ENCODE data around the gene AHDC1. TPM values are rescaled to one million over a fixed set of nuclear protein-coding genes. Genes with fewer than 3 reads are reported as not detected.

The AHDC1 gene
- total and polyA plus RNA-seq, 2 of the 13 experiments (the other 11 are each of a cell fraction or from before 2014, with no cell fraction given), result 1.0 to 2.7 TPM

DNA sequence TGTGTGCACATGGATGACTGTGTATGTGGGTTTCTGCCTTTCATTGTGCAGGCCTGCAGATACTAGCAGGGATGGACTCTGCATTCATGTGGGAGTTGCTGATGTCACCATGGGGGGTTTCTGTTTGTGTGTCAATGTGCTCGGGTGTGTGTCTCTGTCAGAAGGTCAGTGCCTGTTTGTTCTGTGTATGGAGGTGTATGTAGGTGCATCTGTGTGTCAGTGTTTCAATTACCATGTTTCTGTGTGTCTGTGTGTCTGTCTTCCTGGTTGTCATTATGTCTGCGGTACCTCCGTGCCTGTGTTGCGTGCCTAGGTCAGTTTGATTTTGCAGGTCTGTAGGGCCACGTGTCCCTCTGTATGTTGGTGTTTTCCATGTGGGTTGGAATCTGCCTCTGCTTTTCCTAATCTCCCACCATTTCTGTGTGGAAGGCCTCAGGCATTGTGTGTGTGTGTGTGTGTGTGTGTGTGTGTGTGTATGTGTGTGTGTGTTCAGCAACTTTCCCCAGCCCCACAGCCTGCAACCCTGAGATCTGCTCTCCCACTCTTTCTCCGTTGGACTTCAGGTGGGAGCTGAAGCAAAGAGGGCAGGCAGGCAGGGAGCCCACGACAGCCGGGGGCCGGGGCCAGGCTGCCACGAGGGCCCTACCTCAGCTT lies 77.2 kb downstream of the AHDC1 start (continued):
- TF ChIP-seq, protein P1, sequence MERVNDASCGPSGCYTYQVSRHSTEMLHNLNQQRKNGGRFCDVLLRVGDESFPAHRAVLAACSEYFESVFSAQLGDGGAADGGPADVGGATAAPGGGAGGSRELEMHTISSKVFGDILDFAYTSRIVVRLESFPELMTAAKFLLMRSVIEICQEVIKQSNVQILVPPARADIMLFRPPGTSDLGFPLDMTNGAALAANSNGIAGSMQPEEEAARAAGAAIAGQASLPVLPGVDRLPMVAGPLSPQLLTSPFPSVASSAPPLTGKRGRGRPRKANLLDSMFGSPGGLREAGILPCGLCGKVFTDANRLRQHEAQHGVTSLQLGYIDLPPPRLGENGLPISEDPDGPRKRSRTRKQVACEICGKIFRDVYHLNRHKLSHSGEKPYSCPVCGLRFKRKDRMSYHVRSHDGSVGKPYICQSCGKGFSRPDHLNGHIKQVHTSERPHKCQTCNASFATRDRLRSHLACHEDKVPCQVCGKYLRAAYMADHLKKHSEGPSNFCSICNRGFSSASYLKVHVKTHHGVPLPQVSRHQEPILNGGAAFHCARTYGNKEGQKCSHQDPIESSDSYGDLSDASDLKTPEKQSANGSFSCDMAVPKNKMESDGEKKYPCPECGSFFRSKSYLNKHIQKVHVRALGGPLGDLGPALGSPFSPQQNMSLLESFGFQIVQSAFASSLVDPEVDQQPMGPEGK (CRISPR knock-in tag; IDR thresholded peaks at IDR 0.05), result no peak
- TF ChIP-seq TAF1 (CRISPR knock-in tag; IDR thresholded peaks at IDR 0.05), result no peak
- no peak for TF ChIP-seq BCL6 (CRISPR knock-in tag; IDR thresholded peaks at IDR 0.05)
- TF ChIP-seq, protein P2, sequence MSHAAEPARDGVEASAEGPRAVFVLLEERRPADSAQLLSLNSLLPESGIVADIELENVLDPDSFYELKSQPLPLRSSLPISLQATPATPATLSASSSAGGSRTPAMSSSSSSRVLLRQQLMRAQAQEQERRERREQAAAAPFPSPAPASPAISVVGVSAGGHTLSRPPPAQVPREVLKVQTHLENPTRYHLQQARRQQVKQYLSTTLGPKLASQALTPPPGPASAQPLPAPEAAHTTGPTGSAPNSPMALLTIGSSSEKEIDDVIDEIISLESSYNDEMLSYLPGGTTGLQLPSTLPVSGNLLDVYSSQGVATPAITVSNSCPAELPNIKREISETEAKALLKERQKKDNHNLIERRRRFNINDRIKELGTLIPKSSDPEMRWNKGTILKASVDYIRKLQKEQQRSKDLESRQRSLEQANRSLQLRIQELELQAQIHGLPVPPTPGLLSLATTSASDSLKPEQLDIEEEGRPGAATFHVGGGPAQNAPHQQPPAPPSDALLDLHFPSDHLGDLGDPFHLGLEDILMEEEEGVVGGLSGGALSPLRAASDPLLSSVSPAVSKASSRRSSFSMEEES (CRISPR knock-in tag; IDR thresholded peaks at IDR 0.05), result no peak
- peak; percentile 30; the same call in 1 of the 2 replicates for TF ChIP-seq SPEN (CRISPR knock-in tag; IDR thresholded peaks at IDR 0.05; ENCODE audit: low read depth)
- no peak for TF ChIP-seq RFX5 (IDR thresholded peaks at IDR 0.05; ENCODE audit: low read depth, low read length)
- no peak for TF ChIP-seq ZSCAN30 (CRISPR knock-in tag; IDR thresholded peaks at IDR 0.05)
- TF ChIP-seq SRSF4 (IDR thresholded peaks at IDR 0.05; ENCODE audit: low read depth, low read length, poor library complexity, severe bottlenecking), result no peak
- TF ChIP-seq, protein P3, sequence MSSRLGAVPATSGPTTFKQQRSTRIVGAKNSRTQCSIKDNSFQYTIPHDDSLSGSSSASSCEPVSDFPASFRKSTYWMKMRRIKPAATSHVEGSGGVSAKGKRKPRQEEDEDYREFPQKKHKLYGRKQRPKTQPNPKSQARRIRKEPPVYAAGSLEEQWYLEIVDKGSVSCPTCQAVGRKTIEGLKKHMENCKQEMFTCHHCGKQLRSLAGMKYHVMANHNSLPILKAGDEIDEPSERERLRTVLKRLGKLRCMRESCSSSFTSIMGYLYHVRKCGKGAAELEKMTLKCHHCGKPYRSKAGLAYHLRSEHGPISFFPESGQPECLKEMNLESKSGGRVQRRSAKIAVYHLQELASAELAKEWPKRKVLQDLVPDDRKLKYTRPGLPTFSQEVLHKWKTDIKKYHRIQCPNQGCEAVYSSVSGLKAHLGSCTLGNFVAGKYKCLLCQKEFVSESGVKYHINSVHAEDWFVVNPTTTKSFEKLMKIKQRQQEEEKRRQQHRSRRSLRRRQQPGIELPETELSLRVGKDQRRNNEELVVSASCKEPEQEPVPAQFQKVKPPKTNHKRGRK (CRISPR knock-in tag; IDR thresholded peaks at IDR 0.05), result no peak
- no peak for TF ChIP-seq BRD4 (CRISPR knock-in tag; IDR thresholded peaks at IDR 0.05)
- TF ChIP-seq LCORL (IDR thresholded peaks at IDR 0.05), result no peak
- TF ChIP-seq LCORL (CRISPR knock-in tag; IDR thresholded peaks at IDR 0.05), result peak; percentile 22; the same call in 1 of the 2 replicates
- TF ChIP-seq ZNF570 (CRISPR knock-in tag; IDR thresholded peaks at IDR 0.05; ENCODE audit: borderline replicate concordance), result no peak
- TF ChIP-seq GTF2F1 (IDR thresholded peaks at IDR 0.05; ENCODE audit: low read length), result no peak
- TF ChIP-seq, protein P4, sequence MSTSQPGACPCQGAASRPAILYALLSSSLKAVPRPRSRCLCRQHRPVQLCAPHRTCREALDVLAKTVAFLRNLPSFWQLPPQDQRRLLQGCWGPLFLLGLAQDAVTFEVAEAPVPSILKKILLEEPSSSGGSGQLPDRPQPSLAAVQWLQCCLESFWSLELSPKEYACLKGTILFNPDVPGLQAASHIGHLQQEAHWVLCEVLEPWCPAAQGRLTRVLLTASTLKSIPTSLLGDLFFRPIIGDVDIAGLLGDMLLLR (CRISPR knock-in tag; IDR thresholded peaks at IDR 0.05), result no peak
- no peak for TF ChIP-seq MAFK (conservative IDR thresholded peaks at IDR 0.05 in 1 of 2, IDR thresholded peaks at IDR 0.05 in 1 of 2; ENCODE audit: low read length in 2 of 2)
- TF ChIP-seq, protein P5, sequence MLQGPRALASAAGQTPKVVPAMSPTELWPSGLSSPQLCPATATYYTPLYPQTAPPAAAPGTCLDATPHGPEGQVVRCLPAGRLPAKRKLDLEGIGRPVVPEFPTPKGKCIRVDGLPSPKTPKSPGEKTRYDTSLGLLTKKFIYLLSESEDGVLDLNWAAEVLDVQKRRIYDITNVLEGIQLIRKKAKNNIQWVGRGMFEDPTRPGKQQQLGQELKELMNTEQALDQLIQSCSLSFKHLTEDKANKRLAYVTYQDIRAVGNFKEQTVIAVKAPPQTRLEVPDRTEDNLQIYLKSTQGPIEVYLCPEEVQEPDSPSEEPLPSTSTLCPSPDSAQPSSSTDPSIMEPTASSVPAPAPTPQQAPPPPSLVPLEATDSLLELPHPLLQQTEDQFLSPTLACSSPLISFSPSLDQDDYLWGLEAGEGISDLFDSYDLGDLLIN (CRISPR knock-in tag; IDR thresholded peaks at IDR 0.05; ENCODE audit: borderline replicate concordance), result no peak
- TF ChIP-seq ZBTB7A (CRISPR knock-in tag; IDR thresholded peaks at IDR 0.05), result peak; percentile 69; the same call in 1 of the 2 replicates
- TF ChIP-seq MED1 (CRISPR knock-in tag; IDR thresholded peaks at IDR 0.05), result 0 out of 2 replicates have a peak, but pooled peaks have one; percentile 17
- 0 out of 2 replicates have a peak, but pooled peaks have one; percentile 23 for TF ChIP-seq KDM2A (CRISPR knock-in tag; IDR thresholded peaks at IDR 0.05; ENCODE audit: borderline replicate concordance, low read depth)
- no peak for TF ChIP-seq ZNF121 (CRISPR knock-in tag; IDR thresholded peaks at IDR 0.05)
- TF ChIP-seq MYNN (CRISPR knock-in tag; IDR thresholded peaks at IDR 0.05; ENCODE audit: low read depth), result no peak

Data from HepG2 (cell line).